ENCODE data around the gene PINK1.
A peak's percentile ranks its signal among the peaks of the same experiment; 100 is the strongest.
"Not testable (repeated sequence)": the region's sequence is repeated elsewhere in the genome, so short reads cannot be mapped to it uniquely, and the experiment has no call there.

Gene PINK1

GRCh38 chr1:20633190-20634064 is at the start of gene PINK1:
Gene PINK1 (plus strand): TSS chr1:20633458. CDS start chr1:20633549, 91 bp downstream.
- DNase-seq (ENCODE audit: low read depth) = peak; percentile 46

GRCh38 chr1:20584890-20585289 is 48.4 kb upstream of the PINK1 start:
- DNase-seq (ENCODE audit: low read depth) = no peak

- no peak for DNase-seq (ENCODE audit: low read depth)
Measured at GRCh38 chr1:20586953-20587660, 46.2 kb upstream of the PINK1 start.

- peak; percentile 68 for DNase-seq (ENCODE audit: low read depth)
Measured at GRCh38 chr1:20587661-20588053, 45.6 kb upstream of the PINK1 start.

GRCh38 chr1:20588634-20589225 is 44.5 kb upstream of the PINK1 start, which contains the start of gene CDA:
Gene CDA (plus strand): TSS chr1:20589097. CDS start chr1:20589130, 33 bp downstream.
- no peak for DNase-seq (ENCODE audit: low read depth)

- no peak for DNase-seq (ENCODE audit: low read depth)
Measured at GRCh38 chr1:20589331-20590278, 43.7 kb upstream of the PINK1 start.

GRCh38 chr1:20590306-20590777 is 42.9 kb upstream of the PINK1 start:
- no peak for DNase-seq (ENCODE audit: low read depth)

GRCh38 chr1:20593756-20594155 is 39.5 kb upstream of the PINK1 start:
- no peak for DNase-seq (ENCODE audit: low read depth)

- no peak for DNase-seq (ENCODE audit: low read depth)
Measured at GRCh38 chr1:20594746-20595145, 38.5 kb upstream of the PINK1 start.

GRCh38 chr1:20596106-20596505 is 37.2 kb upstream of the PINK1 start:
- DNase-seq (ENCODE audit: low read depth) = no peak

GRCh38 chr1:20597650-20598049 is 35.6 kb upstream of the PINK1 start:
- DNase-seq (ENCODE audit: low read depth) = no peak

- DNase-seq (ENCODE audit: low read depth) = no peak
Measured at GRCh38 chr1:20600156-20600555, 33.1 kb upstream of the PINK1 start.

- DNase-seq (ENCODE audit: low read depth) = no peak
Measured at GRCh38 chr1:20601129-20601825, 32.0 kb upstream of the PINK1 start.

GRCh38 chr1:20602851-20603450 is 30.3 kb upstream of the PINK1 start:
- DNase-seq (ENCODE audit: low read depth) = no peak

GRCh38 chr1:20603504-20604464 is 29.5 kb upstream of the PINK1 start:
- peak; percentile 85 for DNase-seq (ENCODE audit: low read depth)

GRCh38 chr1:20604678-20605077 is 28.6 kb upstream of the PINK1 start:
- no peak for DNase-seq (ENCODE audit: low read depth)

GRCh38 chr1:20606801-20607570 is 26.3 kb upstream of the PINK1 start:
- DNase-seq (ENCODE audit: low read depth) = not testable (repeated sequence)

GRCh38 chr1:20609541-20609940 is 23.7 kb upstream of the PINK1 start:
- DNase-seq (ENCODE audit: low read depth) = no peak
